Measurements from ENCODE around the gene ZNF726. TPM values are rescaled to one million over a fixed set of nuclear protein-coding genes. Genes with fewer than 3 reads are reported as not detected.

Gene ZNF726
- total and polyA plus RNA-seq, 2 experiments from 2014 or later, result 0.48 to 0.66 TPM

- Mint-ChIP-seq H3K9me3 (peaks cover 87% of the 10 kb centered on the region), H3K27me3 (ENCODE audit: insufficient read depth, low read depth, poor library complexity) (peaks cover 19% of the 10 kb centered on the region), H3K36me3 (ENCODE audit: low read depth) (peaks cover 23% of the 10 kb centered on the region), H3K4me3 (no peak overlapping the region), H3K4me1 (peaks cover 10% of the 10 kb centered on the region; the same call in 2 of the 3 replicates), H3K27ac (no peak overlapping the region)
- no peak overlapping the region for H2AFZ ChIP-seq
- H3K27ac ChIP-seq (ENCODE audit: low read depth), result no peak overlapping the region
- TF ChIP-seq JUNB (IDR thresholded peaks at IDR 0.05; ENCODE audit: unreplicated experiment) (no peak), ZNF462 (CRISPR knock-in tag; IDR thresholded peaks at IDR 0.05) (no peak), ZNF331 (CRISPR knock-in tag; IDR thresholded peaks at IDR 0.05; ENCODE audit: low read depth) (no peak), EZH2phosphoT487 (IDR thresholded peaks at IDR 0.05; ENCODE audit: unreplicated experiment) (no peak), EZH2 (IDR thresholded peaks at IDR 0.05; ENCODE audit: low read depth, unreplicated experiment) (no peak), POLR2AphosphoS5 (IDR thresholded peaks at IDR 0.05; ENCODE audit: low read depth) (no peak), STAT1 (IDR thresholded peaks at IDR 0.05; ENCODE audit: unreplicated experiment) (no peak), NANOG (IDR thresholded peaks at IDR 0.05; ENCODE audit: borderline replicate concordance) (no peak), CREB1 (CRISPR knock-in tag; IDR thresholded peaks at IDR 0.05; ENCODE audit: low read depth) (no peak), CTCF (conservative IDR thresholded peaks at IDR 0.05; ENCODE audit: low read depth in 2 of 2) (no peak), ZNF114 (CRISPR knock-in tag; IDR thresholded peaks at IDR 0.05) (no peak)
- TF ChIP-seq, protein P1, sequence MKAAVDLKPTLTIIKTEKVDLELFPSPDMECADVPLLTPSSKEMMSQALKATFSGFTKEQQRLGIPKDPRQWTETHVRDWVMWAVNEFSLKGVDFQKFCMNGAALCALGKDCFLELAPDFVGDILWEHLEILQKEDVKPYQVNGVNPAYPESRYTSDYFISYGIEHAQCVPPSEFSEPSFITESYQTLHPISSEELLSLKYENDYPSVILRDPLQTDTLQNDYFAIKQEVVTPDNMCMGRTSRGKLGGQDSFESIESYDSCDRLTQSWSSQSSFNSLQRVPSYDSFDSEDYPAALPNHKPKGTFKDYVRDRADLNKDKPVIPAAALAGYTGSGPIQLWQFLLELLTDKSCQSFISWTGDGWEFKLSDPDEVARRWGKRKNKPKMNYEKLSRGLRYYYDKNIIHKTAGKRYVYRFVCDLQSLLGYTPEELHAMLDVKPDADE (IDR thresholded peaks at IDR 0.05), result no peak
- TF ChIP-seq, protein P2, sequence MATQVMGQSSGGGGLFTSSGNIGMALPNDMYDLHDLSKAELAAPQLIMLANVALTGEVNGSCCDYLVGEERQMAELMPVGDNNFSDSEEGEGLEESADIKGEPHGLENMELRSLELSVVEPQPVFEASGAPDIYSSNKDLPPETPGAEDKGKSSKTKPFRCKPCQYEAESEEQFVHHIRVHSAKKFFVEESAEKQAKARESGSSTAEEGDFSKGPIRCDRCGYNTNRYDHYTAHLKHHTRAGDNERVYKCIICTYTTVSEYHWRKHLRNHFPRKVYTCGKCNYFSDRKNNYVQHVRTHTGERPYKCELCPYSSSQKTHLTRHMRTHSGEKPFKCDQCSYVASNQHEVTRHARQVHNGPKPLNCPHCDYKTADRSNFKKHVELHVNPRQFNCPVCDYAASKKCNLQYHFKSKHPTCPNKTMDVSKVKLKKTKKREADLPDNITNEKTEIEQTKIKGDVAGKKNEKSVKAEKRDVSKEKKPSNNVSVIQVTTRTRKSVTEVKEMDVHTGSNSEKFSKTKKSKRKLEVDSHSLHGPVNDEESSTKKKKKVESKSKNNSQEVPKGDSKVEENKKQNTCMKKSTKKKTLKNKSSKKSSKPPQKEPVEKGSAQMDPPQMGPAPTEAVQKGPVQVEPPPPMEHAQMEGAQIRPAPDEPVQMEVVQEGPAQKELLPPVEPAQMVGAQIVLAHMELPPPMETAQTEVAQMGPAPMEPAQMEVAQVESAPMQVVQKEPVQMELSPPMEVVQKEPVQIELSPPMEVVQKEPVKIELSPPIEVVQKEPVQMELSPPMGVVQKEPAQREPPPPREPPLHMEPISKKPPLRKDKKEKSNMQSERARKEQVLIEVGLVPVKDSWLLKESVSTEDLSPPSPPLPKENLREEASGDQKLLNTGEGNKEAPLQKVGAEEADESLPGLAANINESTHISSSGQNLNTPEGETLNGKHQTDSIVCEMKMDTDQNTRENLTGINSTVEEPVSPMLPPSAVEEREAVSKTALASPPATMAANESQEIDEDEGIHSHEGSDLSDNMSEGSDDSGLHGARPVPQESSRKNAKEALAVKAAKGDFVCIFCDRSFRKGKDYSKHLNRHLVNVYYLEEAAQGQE (IDR thresholded peaks at IDR 0.05; ENCODE audit: unreplicated experiment), result no peak
- ATAC-seq (no peak), DNase-seq (ENCODE audit: low spot score) (no peak)
- H3K4me3 ChIP-seq, result no peak overlapping the region
- no peaks in the 10 kb centered on the region for H3K79me2 ChIP-seq (replicated peaks; ENCODE audit: insufficient read depth)
- no peaks in the 10 kb centered on the region for H3K27me3 ChIP-seq (ENCODE audit: insufficient read depth)
- H3K4me2 ChIP-seq, result no peak overlapping the region
- H3K36me3 ChIP-seq (ENCODE audit: insufficient read depth), result no peaks in the 10 kb centered on the region
- no peaks in the 10 kb centered on the region for H3K9me2 ChIP-seq (ENCODE audit: insufficient read depth)
- H4K20me1 ChIP-seq (replicated peaks; ENCODE audit: insufficient read depth), result no peaks in the 10 kb centered on the region
- no peaks in the 10 kb centered on the region for H3K4me1 ChIP-seq (ENCODE audit: insufficient read depth)
- no peaks in the 10 kb centered on the region for H3F3A ChIP-seq (replicated peaks; ENCODE audit: low read depth)
These were observed 60.3 kb downstream of the ZNF726 start for GRCh38 chr19:23974941-23975340.

Data from GM23338 (cell line).